Brain pericyte (primary cell): ENCODE measurements around the gene GPR137B.
"Not testable (repeated sequence)": the region's sequence is repeated elsewhere in the genome, so short reads cannot be mapped to it uniquely, and the experiment has no call there.

ENCODE experiments used
- DNase-seq: peaks from one replicate; pipeline ENCODE4 v3.0.0-alpha.2; 2012; ENCODE audit warnings: low read depth, low spot score

The GPR137B gene

DNA sequence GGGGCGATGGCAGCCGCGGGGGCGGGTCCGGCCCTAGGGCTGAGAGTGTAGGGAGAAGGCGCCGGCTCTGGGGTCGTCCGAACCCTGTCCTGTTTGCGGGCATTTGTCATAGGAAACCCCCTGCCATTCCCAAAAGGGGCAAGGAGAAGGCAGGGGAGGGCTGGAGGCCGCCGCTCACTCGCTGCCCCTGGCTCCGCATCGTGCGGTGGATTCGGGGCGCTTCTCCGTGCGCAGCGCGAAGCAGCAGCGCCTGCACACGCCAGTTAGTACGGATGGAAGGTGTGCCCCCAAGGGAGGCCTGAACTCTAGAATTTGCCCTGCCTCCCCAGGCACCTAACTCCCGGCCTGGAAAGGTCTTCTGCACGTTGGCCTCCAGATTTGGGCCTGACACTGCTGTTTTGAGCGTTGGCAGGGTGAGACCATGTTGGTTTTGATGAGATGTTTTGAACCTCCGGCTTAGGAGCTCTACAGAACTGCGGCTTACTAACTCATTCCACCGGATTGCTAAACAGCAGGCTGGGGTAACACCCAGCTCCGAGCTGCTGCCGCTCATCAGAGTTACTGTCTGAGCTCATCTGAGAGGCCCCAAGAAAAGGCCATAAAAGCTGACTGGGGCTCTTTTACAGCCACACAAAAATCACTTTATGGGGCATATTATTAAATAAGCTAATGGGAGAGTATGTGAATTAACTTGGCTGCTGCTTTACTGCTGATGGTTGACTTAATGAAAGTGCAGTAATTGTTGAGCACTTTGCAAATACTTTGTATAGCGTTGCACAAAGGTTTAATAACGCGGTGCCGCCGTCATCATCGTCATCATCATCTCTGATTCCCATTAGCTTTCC lies 987 bp downstream of the GPR137B start:
- no peak for DNase-seq

DNA sequence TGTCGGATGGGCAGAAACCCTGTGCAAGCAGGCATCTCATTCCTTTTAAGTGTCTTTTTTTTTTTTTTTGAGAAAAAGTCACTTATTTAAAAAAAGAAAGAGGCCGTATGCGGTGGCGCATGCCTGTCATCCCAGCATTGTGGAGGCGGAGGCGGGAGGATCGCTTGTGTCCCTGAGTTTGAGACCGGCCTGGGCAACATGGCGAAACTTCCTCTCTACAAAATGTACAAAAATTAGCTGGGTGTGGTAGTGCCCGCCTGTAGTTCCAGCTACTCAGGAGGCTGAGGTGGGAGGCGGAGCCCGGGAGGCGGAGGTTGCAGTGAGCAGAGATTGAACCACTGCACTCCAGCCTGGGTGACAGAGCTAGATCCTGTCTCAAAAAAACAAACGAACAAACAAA lies 1.7 kb downstream of the GPR137B start:
- no peak for DNase-seq

DNA sequence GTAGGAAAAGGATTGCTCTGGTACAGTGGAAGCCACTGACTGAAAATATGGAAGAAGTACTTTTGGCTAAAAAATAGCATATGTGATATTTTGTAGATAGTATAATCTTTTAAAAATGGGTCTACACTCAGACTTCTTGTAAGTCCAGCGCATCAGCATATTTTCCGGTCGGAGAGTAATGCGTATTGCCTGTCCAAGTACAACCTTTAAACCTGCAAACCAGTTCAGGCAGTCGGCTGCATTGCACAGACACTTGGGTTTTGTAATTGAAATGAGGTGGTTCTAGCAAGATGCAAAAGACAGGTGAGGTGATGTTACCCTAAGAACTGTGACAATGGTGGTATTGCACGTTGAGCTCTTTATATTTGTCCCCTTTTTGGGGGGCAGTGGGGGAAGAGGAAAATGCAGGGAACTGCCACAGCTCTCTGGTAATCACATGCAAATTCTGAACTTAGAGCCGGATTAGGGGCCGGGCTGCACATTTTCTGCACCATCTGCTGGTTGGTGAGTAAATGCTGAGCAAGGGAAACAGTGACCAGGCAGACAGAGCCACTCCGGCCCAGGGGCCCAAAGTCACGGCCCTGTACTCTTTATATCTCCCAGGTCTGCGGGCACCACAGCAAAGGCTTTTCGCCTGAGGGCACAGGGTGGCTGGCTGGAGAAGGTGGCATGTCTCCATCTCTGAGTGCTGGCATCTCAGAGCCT lies 2.3 kb downstream of the GPR137B start:
- DNase-seq: no peak

DNA sequence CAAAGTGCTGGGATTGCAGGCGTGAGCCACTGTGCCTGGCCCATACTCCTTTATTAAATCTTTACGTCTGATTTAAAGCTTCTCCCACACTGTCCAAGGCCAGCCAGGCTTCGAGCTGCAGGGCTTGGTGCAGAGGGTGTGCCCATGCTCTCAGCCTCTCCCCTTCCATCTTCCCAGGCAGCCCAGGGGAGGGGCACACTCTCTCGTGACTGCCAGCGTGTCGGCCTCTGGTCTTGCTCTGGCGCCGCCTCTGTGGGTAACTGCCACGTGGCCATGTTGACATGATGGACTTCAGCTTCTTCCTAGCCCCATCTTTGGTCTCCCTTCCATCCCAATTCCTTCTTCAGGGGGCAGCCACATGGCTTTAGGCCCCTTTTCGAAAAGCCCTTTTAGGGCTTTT lies 4.7 kb downstream of the GPR137B start:
- no peak for DNase-seq

DNA sequence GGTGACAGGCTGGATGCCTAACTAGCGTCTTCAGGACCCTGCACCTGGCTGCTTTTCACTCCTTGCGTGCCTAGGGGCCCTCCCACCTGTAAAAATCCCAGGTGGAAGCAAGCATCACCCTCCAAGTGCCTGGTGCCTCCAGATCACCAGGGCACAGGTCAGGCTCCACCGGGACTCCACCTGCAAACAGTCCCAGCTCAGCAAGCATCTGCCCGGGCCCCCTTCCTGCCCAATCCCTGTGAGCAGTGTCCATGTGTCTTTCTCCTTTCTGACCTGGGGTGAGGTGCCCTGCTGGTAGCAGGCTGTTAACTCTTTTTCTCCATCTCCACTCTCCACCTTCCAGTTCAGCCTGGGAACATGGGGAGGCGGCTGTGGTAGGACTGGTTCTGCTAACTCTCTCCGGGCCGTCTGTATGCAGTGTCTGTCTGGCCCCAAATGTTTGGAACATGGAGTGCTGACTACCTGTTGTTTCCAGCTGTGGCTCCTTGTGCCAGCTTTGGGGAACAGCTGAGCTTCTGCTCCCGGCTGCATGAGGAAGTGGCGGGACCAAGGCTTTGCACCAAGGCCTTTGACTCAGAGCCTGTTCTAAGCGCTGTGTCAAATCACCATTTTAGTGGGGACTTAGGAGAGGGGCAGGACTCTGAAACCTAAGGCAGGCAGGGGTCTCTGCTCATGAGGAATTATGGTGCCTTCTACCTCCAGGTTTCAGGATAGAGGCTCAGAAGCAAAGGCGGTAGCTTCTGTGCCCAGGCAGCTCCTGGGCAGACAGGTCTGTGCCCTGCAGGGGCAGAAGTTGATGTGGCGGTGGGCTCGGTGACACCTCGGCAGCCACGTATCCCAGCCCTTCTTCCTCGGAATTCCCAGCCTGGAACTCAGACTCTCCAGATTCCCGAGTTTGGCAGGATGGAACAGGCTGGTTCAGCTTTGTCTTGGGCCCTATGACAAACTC lies 5.5 kb downstream of the GPR137B start:
- DNase-seq: no peak

DNA sequence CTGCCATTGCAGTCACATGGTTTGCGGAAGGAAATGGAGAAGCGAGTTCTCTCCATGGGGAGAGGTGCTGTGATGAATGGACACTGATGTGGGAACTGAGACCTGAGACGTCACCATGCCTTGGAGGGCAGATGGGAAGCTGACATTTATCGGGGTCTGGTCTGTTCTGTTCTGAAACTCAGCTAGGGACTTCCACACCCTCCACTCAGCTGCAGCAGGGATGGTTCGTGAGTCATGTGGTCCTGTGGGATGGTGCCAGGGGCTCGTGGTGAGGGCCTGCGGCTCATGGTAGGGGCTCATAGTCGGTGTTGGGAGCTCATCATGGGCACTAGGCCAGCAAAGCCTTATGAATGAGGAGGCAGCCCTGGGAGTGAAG lies 6.1 kb downstream of the GPR137B start:
- DNase-seq: no peak

DNA sequence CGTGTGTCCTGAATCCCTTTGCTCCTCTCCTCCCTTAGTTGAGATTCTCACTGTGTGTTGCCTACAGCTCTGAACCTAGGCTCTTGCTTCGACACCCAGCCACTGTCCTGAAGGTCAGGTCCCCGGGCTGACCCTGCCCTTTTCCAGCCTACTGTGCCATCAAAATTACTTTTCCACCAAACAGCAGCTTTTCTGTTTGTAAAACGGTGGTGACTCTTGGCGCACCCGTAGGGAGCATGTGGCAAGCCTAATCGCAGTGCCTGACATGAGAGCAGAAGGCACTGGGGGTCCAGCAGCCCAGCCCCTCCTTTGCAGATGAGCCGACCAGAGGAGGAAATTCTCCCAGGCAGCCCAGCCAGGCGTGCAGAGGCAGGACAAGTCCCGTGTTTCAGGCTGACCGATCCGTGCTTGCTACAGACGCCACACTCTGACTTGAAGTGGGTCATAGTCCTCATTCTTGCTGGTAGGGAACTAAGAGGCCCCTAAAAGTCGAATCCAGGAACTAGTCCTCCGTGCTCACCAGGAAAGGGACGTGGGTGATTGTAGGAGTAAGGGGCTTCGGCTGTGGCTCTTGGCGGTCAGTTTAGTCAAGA lies 6.8 kb downstream of the GPR137B start:
- DNase-seq: no peak

DNA sequence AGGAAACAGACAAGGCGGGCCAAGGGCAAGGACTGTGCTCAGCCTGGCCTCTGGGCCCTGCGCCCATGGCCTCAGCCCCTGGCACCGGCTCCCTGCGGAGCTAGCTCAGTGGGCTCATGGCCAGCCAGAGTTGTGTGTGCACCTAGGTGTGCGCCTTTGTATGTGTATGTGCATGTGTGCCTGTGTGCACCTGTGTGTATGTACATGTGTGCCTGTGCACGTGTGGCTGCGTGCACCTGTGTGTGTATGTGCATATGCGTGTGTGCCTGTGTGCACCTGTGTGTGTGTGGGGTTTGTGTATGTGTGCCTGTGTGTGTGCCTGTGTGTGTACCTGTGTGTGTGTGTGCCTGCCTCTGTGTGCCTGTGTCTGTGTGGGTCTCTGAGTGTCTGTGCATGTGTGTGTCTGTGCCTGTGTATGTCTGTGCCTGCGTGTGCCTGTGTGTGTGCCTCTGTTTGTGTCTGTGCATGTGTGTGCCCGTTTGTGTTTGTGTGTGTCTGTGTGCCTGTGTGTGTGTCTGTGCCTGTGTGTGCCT lies 7.4 kb downstream of the GPR137B start:
- DNase-seq: no peak

DNA sequence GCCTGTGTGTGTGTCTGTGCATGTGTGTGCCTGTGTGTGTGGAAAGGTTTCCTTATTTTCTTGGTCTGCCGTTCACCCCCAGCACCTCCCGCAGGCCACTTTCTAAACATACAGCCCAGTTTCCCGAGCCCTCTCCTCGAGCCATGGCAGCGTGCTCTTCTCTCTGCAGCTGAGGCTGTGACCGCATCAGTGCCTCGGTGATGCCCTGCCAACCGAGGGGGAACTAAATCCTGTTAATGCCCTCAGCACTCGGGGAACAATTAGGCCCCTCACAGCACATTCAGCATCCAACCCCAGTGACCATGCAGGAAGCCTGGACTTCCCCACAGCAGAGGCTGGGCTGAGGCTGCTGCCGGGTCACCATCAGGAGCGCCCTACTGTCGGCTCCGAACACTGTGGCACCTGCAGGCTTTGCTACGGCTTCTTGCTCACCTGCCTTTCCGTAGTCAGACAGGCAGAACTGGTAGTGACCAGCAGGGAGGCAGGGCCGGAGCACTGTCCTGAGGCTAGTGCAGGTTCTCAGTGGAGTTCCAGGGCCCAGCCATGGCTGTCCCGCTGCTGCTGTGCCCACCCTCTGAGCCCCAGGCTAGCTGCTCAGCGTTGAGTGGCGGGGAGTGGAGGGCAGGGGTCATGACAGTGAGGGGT lies 8.1 kb downstream of the GPR137B start:
- no peak for DNase-seq

DNA sequence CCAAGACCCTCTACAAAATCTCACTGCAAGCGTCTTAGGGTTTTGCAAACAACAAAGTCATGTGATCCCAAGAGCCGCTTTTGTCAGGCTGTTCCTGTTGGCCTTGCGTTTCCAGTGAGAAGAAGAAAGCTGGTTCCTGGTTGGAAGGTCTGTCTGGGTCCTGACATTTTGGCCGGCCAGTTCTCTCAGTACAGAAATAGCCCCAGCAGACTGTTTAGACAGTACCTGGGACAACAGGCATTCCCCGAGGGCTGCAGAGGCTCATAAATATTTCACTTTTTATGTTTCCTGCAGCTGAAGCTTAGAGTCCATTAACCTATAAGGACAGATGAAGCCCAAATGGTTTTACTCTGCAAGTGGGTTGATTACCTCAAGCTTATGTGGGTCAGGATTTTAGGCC lies 8.6 kb downstream of the GPR137B start:
- DNase-seq: no peak

DNA sequence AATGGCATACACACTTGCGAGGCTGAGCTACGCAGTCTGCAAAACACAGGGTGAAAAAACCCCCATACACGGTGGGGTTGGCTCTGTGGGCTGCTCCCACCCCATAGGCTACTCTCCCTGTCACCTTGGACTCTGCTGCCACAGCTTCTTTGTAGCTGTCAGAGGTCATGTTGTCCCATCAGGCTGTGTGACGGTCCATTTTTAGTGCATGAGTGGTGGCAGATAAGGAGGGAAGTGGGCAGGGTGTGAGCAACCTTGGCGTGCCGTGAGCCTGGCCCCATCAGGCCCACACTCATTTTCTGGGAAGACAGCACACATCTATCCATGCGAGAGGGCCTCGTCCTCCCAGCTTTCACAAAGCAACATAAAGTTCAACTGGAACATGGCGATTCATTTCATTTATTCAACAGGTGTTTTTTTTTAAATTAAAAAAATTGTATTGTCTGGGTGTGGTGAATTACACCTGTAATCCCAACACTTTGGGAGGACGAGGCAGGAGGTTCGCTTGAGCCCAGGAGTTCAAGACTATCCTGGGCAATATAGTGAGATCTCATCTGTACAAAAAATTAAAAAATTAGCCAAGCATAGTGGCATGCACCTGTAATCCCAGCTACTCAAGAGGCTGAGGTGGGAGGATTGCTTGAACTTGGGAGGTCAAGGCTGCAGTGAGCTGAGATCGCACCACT lies 9.5 kb downstream of the GPR137B start:
- no peak for DNase-seq

DNA sequence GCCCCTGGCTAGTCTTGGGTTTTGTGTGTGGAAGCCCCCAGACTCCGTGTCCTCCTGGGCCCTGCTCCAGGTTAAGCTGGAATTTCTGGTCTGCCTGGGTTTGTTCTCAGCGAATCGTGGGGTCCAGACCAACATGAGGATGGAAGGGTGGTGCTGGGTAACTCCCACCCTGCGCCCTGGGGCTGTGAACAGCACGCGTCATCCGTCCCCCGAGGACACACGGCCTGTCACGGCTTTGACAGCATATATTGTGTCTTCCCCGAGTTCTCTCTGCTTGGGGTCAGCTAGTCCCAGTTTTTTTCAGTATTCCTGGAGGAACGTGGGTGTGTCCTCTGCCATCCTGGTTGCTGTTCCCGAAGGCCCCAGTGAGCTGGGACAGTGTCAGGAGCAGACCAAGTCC lies 11.8 kb downstream of the GPR137B start:
- no peak for DNase-seq

DNA sequence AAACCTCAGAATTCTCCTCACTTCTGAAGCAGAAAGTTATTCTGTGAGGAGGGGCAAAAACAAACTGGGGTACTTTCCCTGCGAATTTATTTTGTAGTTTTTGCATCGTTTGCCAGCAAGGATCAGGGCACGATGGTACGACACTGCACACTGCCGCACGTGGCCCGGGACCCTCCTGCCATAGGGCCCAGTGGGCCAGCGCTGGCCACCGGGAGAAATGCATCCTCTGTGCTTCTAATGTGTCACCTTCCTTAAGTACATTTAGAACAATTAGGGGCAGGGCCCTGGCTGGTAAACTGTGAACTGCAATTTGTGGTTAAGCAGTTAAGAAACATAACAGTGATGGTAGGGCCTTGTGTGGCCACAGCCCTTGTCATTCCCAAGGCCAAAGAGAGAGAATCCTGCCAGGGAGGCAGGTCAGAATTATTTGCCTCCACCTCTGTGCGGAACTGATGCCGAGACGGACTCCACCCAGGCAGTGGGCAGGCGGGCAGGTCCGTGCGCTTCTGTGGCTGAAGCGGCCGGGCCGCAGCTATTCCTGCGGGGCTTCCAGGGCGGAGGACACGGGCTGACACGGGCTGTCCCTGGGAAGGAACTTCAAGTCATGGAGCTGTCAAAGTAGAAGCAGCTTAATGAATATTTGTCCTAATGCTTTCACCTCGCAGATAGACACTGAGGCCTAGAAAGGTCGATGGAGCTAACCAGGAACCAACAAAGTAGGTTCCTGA lies 12.5 kb downstream of the GPR137B start:
- no peak for DNase-seq

DNA sequence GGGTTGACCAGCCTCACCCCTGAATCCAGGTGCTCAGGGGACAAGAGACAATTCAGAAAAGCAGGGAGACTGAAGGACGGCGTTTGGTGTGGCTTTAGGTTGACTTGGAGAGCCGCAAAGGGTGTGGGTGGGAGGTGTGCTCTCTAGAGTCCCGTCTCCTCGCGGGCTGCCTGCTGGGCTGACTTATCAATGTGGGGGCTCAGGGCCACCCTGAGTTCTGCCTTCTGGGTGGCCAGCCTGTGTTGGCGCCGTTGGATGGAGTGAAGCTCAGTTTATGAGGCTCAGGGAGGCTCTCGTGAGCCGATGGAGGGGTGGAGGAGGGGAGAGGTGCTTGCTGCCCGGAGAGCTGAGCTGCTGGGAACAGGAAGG lies 13.0 kb downstream of the GPR137B start:
- DNase-seq: no peak

DNA sequence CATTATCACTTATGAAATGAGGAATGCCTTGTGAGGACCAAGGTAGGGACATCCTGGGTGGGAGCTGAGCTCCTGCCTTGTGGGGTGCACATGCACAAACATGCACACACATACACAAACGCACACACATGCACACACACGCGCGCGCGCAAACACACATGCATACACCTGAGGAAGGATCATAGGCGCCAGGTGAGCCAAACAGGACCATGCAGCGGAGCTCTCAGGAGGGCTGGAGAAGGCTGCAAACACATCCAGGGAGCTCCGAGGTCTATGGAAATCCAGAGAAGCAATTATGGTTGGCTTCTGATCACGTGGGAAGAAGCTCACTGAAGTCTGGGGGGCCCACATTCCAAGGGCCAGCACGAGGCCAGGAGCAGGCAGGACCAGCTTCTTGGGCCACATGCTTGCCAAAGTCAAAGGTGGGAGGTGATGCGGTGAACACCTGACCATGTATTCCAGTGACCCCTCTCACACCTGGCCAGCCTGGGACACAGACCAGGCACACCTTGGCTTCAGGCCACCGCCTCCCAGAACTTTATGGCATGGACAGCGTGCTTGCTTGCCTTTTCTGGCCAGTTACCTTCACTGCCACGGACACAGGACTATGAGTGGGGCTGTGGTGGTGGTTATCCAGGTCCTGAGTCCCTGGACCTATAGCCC lies 13.6 kb downstream of the GPR137B start:
- no peak for DNase-seq

DNA sequence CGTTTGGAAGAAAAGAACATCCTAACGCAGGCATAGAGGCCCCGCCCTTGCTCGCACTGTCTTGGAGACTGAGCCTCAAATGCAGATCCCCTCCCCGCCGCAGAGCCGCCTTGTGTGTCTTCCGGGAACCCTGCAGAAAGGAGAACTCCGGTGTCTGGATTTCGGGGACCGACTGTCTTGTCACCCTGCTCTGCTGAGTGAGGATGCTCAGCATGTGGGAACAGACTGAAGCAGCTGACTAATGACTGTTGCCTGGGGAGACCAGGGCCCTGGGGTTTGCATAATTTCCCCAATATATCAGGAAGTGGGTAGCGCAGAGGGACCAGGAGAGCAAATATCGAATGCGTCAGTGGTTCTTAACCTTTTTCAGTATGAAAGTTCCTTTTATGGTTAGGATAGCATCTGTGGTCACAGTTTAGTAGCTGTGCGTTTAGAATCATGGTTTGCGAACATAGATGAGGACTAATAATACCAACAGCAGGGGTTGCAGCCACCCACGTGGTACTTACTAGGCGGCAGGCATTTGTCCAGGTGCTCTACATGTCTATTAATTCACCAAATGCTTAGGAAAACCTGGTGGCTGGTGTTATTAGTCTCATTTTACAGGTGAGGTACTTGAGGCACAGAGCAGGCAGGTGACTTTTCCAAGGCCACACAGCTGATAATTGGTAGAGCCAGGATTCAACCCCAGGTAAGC lies 14.3 kb downstream of the GPR137B start:
- DNase-seq: no peak

DNA sequence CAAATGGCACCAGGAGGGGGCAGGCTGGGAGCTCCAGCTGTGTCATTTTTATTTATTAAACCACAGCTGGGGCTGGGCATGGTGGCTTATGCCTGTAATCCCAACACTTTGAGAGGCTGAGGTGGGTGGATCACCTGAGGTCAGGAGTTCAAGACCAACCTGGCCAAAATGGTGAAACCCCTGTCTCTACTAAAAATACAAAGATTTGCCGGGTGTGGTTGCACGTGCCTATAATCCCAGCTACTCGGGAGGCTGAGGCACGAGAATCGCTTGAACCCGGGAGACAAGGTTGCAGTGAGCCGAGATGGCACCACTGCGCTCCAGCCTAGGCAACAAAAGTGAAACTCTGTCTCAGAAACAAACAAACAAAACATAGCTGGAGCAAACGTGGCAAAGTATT lies 15.7 kb downstream of the GPR137B start:
- DNase-seq: not testable (repeated sequence)

DNA sequence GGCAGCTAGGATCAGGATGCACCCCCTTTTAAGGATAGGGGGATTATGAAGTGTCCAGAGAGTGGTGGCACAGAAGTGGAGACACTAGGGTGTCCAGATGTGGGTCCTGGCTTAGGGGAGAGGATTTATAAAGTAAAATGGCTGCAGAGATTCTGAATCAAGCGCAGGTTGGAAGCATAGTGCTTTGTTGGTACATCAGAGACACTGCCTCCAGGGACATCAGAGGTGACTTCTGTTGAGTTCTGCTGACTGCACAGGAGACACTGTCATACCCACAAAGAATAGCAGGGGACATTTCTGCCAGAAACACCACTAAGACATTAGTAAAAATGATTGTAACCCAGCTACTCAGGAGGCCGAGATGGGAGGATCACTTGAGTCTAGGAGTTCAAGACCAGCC lies 16.4 kb downstream of the GPR137B start:
- no peak for DNase-seq
